HG02763 (cell line): ENCODE measurements around the gene ILDR2.

ENCODE experiments used
- ATAC-seq: cut with Tn5 transposase; IDR thresholded peaks from one replicate; pipeline ENCODE4 v1.9.1; 2021; ENCODE audit warnings: mild to moderate bottlenecking, moderate library complexity; ENCODE audit not compliant: unreplicated experiment

ILDR2 gene

DNA sequence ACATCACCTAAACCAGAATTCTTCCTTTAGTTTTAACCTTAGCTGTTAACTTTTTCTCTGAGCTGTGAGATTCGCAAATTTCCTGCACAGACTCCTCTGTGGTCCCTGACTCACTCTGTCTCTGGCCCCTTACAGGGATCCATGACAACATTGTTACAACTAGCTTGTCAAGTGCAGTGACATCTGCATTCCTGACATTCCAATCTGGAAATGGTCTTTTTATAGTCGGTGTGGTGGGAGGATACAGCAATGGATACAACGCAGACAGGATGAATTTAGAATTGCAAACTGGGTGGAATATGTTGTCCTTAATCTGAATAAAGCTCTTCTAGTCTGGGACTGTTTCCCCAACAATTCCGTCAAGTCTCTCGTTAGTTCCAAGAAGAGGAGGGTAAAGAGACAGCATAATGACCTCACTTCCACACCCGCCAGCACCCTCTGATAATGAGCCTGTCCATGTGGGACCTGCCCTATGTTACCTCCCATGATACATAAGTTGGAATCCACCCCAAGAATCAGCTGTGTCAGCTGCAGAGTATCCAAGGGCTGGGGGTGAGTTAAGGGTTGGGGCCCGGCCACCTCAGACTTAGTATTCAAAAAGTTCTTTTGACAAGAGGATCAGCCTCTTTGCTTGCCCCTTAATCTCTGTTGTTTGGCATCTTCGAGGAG is 49.4 kb downstream of the ILDR2 start:
- ATAC-seq: no peak

DNA sequence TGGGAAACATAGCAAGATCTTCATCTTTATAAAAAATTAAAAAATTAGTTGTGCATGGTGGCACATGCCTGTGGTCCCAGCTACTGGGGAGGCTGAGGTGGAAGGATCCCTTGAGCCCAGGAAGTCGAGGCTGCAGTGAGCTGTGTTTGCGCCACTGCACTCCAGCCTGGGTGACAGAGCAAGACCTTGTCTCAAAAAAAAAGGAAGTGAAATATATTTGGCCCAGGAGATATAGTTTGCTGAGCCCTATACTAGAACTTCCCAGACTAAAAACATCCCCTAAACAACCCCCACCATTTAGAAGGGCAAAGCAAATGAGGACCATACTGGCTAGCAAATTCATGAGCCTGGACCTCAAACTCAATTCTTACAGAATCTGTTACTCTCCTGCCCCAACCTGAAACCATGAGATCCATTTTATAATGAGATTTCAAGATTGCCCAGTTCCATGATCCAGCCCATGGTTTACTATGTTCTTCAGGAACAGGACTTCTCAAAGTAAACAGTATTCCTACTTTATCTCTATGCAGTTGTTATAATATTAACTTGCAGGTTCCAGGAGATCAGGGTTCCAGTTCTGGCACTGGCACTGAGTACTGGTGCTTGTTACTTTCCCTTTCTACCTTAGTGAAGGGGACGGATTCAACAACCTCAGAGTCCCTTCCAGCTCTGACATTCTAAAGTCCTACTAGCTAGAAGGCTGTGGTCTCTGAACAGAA is 50.4 kb downstream of the ILDR2 start:
- ATAC-seq: peak; percentile 78

DNA sequence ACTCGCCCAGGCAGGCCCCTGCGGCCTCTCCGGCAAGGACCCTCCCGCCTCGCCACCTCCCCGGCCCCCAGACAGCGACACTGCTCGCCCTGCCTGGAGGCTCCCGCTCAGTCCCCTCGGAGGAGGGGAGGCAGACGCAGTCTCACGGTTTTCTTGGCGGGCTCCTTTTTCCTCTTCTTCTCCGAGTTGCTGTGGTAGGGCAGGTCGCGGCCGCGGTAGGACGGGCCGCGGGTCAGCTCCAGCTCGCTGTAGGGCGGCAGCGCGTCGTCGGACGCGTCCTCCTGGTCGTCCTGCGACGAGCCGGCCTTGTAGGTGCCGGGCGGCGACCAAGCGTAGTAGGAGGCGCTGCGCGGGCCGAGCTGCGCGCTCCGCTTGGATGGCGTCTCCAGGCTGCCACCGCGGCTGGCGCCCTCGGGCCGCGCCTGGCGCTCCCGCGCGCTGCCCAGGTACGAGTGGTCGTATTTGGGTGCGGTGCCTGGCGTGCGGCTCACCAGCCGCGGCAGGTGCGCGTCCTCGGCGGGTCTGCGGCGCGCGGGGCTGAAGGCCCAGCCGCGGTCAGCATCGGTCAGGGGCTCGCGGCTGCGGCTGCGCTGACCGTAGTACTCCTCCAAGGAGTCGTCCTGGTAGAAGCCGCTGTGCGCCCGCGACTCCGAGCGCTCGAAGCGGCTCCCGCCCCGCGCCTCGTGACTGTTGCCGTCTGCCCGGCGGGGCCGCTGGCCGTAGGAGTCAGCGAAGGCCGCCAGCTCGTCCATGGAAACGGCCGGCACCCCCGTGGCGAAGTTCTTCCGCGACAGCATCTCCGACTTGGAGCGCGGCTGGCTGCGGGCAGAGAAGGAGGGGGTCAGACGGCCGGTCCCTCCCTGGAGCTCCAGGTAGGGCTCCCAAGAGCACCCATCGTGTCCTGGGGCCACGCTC is 54.5 kb downstream of the ILDR2 start:
- ATAC-seq: no peak

GRCh38 chr1:166918956-166919316 is 56.4 kb downstream of the ILDR2 start:
- ATAC-seq: no peak

DNA sequence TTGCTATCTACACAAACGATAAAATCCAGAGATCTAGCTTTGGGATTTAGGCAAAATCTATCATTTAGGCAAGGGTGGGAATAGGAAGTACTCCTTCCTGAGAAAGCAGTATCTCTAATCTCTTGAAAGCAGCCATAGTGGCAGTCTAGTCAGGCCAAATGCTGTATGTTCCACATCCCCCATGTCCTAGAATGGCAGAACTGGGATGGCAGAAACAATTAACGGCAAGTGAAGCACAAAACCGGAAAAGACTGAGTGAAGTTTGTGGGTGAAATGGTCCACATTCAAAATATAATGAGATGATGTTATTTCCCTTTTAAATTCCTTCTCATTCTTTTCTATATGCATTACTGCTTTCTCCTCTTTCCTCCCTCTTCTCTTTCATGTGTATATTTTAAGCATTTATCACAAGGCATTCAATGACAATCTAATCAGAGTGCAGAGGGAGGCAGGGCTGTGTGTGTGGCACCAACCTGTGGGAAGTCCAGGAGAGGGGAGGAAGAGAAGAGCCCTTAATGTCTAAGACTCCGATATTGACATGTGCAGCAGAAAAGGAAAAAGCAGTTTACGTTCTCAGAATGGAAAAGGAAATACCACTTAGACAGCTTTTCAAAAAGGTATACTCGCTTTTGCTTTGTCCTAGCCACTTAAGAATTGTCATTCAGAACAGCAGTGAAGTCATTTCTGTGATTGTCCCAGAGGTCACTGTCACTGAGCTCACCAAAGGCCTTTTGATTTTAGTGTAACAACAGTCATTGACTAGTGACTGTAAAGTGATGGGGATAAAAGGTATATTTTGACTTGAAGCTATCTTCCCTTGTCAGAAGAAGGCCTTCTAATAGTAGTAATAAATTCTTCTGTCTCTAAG is 57.0 kb downstream of the ILDR2 start:
- no peak for ATAC-seq

DNA sequence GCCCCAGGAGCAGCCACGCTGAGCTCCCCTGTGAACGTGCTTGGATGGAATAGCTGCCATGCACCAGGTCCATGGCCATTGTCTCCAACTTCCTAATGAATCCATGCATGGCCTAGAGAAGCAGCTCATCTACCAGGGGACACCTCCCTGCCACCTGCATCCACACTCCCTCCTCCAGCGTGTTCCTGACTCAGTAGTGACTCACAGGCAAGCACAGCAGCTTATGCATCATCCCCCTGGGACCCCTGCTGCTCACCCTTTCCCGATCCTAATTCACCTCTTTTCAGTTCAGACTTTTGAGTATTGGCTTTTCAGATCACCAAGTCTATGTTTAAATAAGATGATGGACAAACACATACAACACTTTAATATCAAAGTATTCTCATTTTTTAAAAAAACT is 59.4 kb downstream of the ILDR2 start:
- no peak for ATAC-seq

DNA sequence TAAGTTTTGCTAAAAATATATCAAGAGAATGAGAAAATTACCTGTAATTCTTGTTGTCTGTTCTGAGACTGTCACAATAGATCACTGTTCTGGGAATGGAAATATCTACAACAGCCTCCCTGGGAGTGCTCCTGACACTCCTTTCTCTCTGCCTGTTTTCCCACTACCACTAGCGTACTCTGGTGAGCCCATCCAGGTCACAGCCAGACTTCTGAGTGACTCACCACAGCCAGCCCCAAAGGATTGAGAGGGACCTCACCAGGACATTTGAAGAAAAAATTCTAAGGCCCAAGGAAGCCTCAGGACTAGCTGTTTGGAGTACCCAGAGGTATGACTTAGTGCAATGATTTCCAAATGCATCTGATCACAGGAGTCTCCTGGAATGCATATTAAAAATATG is 60.3 kb downstream of the ILDR2 start:
- no peak for ATAC-seq

GRCh38 chr1:166914111-166914510 is 61.2 kb downstream of the ILDR2 start:
- no peak for ATAC-seq

DNA sequence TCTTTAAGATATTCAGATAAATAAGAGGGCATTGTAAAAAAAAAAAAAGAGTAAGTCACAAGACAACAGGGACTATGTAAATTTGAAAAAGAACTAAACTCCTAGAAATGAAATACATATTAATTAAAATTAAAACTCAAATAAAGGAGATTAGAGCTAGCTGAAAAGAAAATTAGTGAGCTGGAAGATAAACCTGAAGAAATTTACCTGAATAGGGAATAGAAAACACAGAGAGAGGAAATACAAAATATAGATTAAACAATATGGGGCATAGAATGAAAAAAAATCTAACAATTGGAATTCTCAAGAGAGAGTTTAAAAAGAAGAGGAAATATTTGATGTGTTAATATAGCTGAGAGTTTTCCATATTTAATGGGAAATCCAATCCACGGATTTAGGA is 63.7 kb downstream of the ILDR2 start:
- no peak for ATAC-seq

- peak; percentile 95 for ATAC-seq
Observed at GRCh38 chr1:166910396-166910994, 64.8 kb downstream of the ILDR2 start.

DNA sequence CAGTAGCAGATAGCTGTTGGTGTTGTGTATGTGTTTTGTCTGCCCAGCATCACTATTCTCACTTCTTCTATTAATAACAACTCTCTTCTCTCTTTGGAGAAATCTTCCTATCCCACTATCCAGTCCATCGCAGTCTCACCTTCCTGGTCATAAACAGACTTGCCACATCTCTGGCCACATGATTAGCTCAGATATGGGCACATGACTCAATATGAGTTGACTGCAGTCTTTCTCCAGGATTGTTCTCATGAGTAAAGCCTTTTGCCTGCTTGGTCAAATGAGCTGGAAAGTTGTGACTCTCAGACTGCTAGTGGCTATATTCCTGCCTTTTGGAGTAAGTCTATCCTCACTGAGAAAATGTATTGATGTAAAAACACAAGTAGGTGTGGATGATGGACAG is 66.4 kb downstream of the ILDR2 start:
- no peak for ATAC-seq

- peak; percentile 39 for ATAC-seq
Observed at GRCh38 chr1:166907763-166908162, 67.6 kb downstream of the ILDR2 start.

DNA sequence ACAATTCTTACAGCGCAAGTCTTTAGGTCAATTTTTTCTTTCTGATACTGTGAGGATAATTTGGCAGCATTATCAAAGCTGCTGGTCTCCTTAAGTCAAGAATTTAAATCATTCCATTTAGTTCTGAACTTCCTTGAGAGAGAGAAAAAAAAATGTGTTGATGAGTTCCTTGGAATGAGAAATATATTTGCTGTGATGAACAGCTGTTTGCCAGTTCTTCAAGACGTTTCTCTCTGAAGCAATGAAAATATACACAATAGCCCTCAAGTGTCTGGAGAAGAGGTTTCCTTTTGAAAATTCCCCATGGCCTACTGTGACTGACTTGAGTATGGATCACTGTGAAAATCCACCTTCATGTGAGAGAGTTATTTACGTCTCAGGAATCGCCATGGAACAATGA is 68.3 kb downstream of the ILDR2 start:
- ATAC-seq: no peak

- ATAC-seq: no peak
Observed at GRCh38 chr1:166906647-166907046, 68.7 kb downstream of the ILDR2 start.

DNA sequence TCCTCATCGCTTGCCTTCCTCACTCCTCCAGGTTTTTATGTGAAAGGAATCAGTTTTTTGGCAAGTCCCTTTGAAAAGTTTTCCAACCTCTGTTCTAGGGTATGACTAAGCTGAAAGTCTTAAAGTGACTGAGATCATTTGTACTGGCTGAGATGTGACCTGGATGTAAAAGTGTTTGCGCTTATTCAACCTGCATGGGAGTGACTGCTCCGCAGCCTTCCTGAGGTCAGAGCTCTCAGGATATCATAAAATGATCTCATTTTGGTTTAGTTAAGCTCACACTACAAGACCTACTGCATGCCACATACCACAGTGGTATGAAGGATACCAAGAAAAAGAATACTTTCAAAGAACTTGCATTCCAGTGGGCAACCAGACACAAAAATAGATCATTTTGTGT is 69.4 kb downstream of the ILDR2 start:
- ATAC-seq: no peak

GRCh38 chr1:166905136-166905535 is 70.2 kb downstream of the ILDR2 start:
- no peak for ATAC-seq

DNA sequence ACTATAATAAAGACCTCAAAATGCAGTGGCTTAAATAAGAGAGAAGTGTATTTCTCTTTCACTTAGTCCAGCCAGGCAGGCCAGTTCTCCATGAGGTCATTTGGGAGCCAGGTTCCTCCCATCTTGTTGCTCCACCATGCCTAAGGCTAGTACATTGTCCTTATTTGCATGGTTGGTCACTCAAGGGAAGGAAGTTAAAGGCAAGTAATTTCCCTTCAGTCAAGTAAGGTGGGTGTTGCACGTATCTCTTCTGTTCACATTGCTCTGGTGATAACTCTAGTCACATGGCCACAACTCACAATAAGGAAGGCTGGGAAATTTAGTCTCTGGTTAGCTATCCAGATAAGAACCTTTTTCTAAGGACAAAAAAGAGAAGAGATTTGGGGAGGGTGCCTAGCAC is 72.1 kb downstream of the ILDR2 start:
- no peak for ATAC-seq

- no peak for ATAC-seq
Observed at GRCh38 chr1:166902279-166902678, 73.1 kb downstream of the ILDR2 start.

DNA sequence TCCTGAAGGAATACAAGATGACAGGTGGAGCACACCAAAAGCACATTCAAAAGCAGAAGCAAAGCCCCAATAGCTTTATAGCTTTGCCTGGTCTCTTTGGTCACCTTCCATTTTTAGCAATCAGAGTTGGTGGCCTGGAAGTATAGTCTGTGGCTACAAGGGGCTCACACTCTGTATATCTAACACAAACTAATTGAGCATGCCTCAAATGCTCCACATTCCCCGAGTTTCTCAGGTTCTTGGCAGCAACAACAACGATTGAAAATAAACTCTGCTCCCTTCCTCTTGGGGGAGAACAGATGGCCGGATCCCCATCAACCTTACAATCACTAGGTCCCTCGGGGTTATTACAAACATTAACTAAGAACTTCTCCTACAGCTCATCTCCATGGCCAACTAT is 74.4 kb downstream of the ILDR2 start:
- ATAC-seq: no peak

GRCh38 chr1:166899769-166900168 is 75.6 kb downstream of the ILDR2 start:
- no peak for ATAC-seq
